Measurements from ENCODE around the gene PNPLA1. TPM values are rescaled to one million over a fixed set of nuclear protein-coding genes. Genes with fewer than 3 reads are reported as not detected.

PNPLA1 gene
- polyA plus RNA-seq, 1 donor (not counting 4 experiments of a cell fraction or from before 2014, with no cell fraction given), result 0.14 TPM

DNA sequence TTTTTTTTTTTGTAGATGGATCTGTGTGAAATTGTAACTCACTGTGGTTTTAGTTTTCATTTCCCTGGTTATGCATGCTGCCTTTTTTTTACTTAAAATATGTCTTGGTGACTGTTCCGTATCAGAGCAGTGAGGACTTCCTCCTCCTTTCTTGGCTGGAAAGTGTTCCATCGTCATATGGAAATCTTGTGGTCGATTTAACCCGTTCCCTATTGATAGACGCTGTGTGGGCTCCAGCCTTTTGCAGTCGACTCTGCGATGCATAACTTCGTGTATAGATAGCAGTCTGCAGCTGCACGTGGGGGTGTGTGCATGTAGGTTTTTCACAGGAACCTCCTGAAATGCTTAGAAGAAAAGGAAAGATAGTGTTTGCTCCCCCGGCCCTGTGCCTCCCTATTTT, 28.1 kb upstream of the PNPLA1 start:
- Histone ChIP-seq H3K27ac (ENCODE audit: control insufficient read depth, insufficient read depth, low read length) (no peak overlapping the region), H4K20me1 (ENCODE audit: control insufficient read depth, extremely low read depth, insufficient read depth, low read length) (no peaks in the 10 kb centered on the region), H3K4me1 (ENCODE audit: control insufficient read depth, extremely low read depth, insufficient read depth, low read length) (no peaks in the 10 kb centered on the region), H3K79me2 (ENCODE audit: control insufficient read depth, insufficient read depth, low read length) (no peaks in the 10 kb centered on the region), H3K9ac (ENCODE audit: control insufficient read depth, extremely low read depth, insufficient read depth, low read length) (no peak overlapping the region), H3K4me3 (ENCODE audit: control insufficient read depth in 2 of 3, extremely low read depth in 1 of 3, insufficient read depth in 2 of 3, low read depth in 1 of 3, low read length in 3 of 3) (no peak overlapping the region), H3K4me2 (ENCODE audit: control insufficient read depth, extremely low read depth, insufficient read depth, low read depth, low read length) (no peak overlapping the region), H3K9me3 (ENCODE audit: control insufficient read depth, low read depth, low read length) (no peaks in the 10 kb centered on the region), H3K9me1 (ENCODE audit: control insufficient read depth, extremely low read depth, insufficient read depth, low read length) (no peaks in the 10 kb centered on the region), H3K36me3 (ENCODE audit: control insufficient read depth in 2 of 2, extremely low read depth in 1 of 2, insufficient read depth in 2 of 2, low read length in 2 of 2) (no peaks in the 10 kb centered on the region), H3K27me3 (ENCODE audit: control insufficient read depth, extremely low read depth, insufficient read depth, low read length) (no peaks in the 10 kb centered on the region), H2AFZ (ENCODE audit: control insufficient read depth, low read length) (no peak overlapping the region)
- no peak for DNase-seq (ENCODE audit: low read depth, low spot score)
- no peak for FAIRE-seq
- TF ChIP-seq EZH2 (IDR thresholded peaks at IDR 0.05; ENCODE audit: low read length), result no peak
- TF ChIP-seq, protein P1, sequence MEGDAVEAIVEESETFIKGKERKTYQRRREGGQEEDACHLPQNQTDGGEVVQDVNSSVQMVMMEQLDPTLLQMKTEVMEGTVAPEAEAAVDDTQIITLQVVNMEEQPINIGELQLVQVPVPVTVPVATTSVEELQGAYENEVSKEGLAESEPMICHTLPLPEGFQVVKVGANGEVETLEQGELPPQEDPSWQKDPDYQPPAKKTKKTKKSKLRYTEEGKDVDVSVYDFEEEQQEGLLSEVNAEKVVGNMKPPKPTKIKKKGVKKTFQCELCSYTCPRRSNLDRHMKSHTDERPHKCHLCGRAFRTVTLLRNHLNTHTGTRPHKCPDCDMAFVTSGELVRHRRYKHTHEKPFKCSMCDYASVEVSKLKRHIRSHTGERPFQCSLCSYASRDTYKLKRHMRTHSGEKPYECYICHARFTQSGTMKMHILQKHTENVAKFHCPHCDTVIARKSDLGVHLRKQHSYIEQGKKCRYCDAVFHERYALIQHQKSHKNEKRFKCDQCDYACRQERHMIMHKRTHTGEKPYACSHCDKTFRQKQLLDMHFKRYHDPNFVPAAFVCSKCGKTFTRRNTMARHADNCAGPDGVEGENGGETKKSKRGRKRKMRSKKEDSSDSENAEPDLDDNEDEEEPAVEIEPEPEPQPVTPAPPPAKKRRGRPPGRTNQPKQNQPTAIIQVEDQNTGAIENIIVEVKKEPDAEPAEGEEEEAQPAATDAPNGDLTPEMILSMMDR (optimal IDR thresholded peaks at IDR 0.05 in 1 of 3, IDR thresholded peaks at IDR 0.05 in 1 of 3, conservative IDR thresholded peaks at IDR 0.05 in 1 of 3; ENCODE audit: extremely low read depth in 1 of 3, insufficient read depth in 2 of 3, low read length in 3 of 3), result no peak
- dilution Hi-C loops (cut with MboI; ENCODE audit: extremely low pct_ligation_motif_present, low sequenced_read_pairs), result no loop called here

DNA sequence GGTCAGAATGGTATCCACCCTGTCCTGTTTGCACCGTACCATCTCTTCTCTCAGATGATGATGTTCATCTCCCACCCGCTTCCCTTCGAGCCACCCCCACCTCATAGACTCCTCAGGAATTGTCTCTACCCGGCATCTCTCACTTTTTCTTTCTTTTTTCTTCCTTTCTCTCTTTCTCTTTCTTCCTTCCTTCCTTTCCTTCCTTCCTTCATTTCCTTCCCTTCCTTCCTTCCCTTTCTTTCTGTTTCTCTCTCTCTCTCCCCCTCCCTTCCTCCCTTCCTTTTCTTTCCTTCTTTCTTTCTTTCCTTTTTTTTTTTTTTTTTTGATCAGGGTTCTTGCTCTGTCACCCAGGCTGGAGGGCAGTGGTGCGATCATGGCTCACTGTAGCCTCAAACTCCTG, 27.7 kb upstream of the PNPLA1 start:
- Histone ChIP-seq H3K9me1 (ENCODE audit: control insufficient read depth, extremely low read depth, insufficient read depth, low read length) (no peaks in the 10 kb centered on the region), H3K9ac (ENCODE audit: control insufficient read depth, extremely low read depth, insufficient read depth, low read length) (no peak overlapping the region), H3K27ac (ENCODE audit: control insufficient read depth, insufficient read depth, low read length) (no peak overlapping the region), H3K36me3 (ENCODE audit: control insufficient read depth in 2 of 2, extremely low read depth in 1 of 2, insufficient read depth in 2 of 2, low read length in 2 of 2) (no peaks in the 10 kb centered on the region), H3K4me3 (ENCODE audit: control insufficient read depth in 2 of 3, extremely low read depth in 1 of 3, insufficient read depth in 2 of 3, low read depth in 1 of 3, low read length in 3 of 3) (no peak overlapping the region), H3K4me1 (ENCODE audit: control insufficient read depth, extremely low read depth, insufficient read depth, low read length) (no peaks in the 10 kb centered on the region), H3K79me2 (ENCODE audit: control insufficient read depth, insufficient read depth, low read length) (no peaks in the 10 kb centered on the region), H3K9me3 (ENCODE audit: control insufficient read depth, low read depth, low read length) (no peaks in the 10 kb centered on the region), H4K20me1 (ENCODE audit: control insufficient read depth, extremely low read depth, insufficient read depth, low read length) (no peaks in the 10 kb centered on the region), H2AFZ (ENCODE audit: control insufficient read depth, low read length) (no peak overlapping the region), H3K27me3 (ENCODE audit: control insufficient read depth, extremely low read depth, insufficient read depth, low read length) (no peaks in the 10 kb centered on the region), H3K4me2 (ENCODE audit: control insufficient read depth, extremely low read depth, insufficient read depth, low read depth, low read length) (no peak overlapping the region)
- DNase-seq (ENCODE audit: low read depth, low spot score) (no peak), FAIRE-seq (no peak)
- TF ChIP-seq, protein P1 (optimal IDR thresholded peaks at IDR 0.05 in 1 of 3, IDR thresholded peaks at IDR 0.05 in 1 of 3, conservative IDR thresholded peaks at IDR 0.05 in 1 of 3; ENCODE audit: extremely low read depth in 1 of 3, insufficient read depth in 2 of 3, low read length in 3 of 3), result no peak
- TF ChIP-seq EZH2 (IDR thresholded peaks at IDR 0.05; ENCODE audit: low read length), result no peak
- dilution Hi-C loops (cut with MboI; ENCODE audit: extremely low pct_ligation_motif_present, low sequenced_read_pairs), result no loop called here

Data from keratinocyte (primary cell).